ENCODE results near the gene UTP25.

UTP25 gene

DNA sequence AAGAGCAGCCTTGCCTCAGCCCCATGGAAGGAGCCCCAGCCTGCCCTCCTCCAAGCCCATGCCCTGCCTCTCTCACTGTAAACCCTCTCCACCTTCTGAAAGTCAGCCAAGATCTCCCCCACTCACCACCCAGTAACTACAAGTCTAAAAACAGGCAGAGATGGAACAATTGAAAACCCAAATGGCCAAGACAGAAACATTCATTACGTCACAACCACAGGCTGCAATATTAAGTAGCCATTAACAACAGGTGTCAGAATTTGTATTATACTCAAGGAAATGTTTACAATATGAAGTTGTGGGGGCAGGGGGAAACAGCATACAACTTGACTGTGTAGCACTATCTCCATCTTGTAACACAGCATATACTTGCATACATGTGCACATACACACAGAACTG lies 24.2 kb upstream of the UTP25 start:
- peaks cover 0 to 12% of the 10 kb centered on the region in 2 experiments for H3K27me3 ChIP-seq (ENCODE audit: control insufficient read depth in 1 of 2, insufficient read depth in 1 of 2, low read length in 2 of 2)
- no peak overlapping the region for H4K91ac ChIP-seq (ENCODE audit: low read length)
- no peaks in the 10 kb centered on the region for H3K36me3 ChIP-seq (ENCODE audit: control insufficient read depth in 1 of 2, insufficient read depth in 2 of 2, low read depth in 1 of 2, low read length in 2 of 2)
- no peak overlapping the region for H2AK5ac ChIP-seq (ENCODE audit: low read length, severe bottlenecking)
- H3K27ac ChIP-seq (ENCODE audit: low read length, poor library complexity, severe bottlenecking): no peak overlapping the region
- peaks cover 14% of the 10 kb centered on the region for H3K4me1 ChIP-seq (ENCODE audit: control insufficient read depth, insufficient read depth, low read depth, low read length)
- no peak overlapping the region for H3K23ac ChIP-seq (ENCODE audit: low read length in 2 of 2)
- H2BK15ac ChIP-seq (ENCODE audit: low read depth, poor library complexity, severe bottlenecking): no peak overlapping the region
- H3K4ac ChIP-seq (ENCODE audit: low read depth in 1 of 2, low read length in 2 of 2): no peak overlapping the region
- no peak overlapping the region for H2AFZ ChIP-seq (ENCODE audit: low read depth, low read length)
- whole genome bisulfite sequencing: no CpG with 5 or more reads among the region's 1 CpG
- no peak overlapping the region for H3K9ac ChIP-seq (ENCODE audit: low read length)
- no peak overlapping the region for H3K14ac ChIP-seq (ENCODE audit: low read length in 2 of 2)
- no peak overlapping the region for H2BK12ac ChIP-seq (ENCODE audit: low read length in 2 of 2)
- DNase-seq: no peak
- H4K8ac ChIP-seq (ENCODE audit: low read length): no peak overlapping the region
- H3K4me3 ChIP-seq (ENCODE audit: insufficient read depth in 1 of 2, low read depth in 1 of 2, low read length in 2 of 2): no peak overlapping the region
- H2BK120ac ChIP-seq (ENCODE audit: low read depth, low read length): no peak overlapping the region
- no peaks in the 10 kb centered on the region for H3K79me1 ChIP-seq (replicated peaks; ENCODE audit: low read length, poor library complexity, severe bottlenecking)
- no peak overlapping the region for H2BK5ac ChIP-seq (ENCODE audit: low read depth, low read length, poor library complexity, severe bottlenecking)
- H3K9me3 ChIP-seq (ENCODE audit: control insufficient read depth, low read length): no peaks in the 10 kb centered on the region
- no peak overlapping the region for H3K4me2 ChIP-seq (ENCODE audit: low read length, poor library complexity, severe bottlenecking)
- H3K18ac ChIP-seq (ENCODE audit: low read depth in 1 of 2, low read length in 2 of 2): no peak overlapping the region

DNA sequence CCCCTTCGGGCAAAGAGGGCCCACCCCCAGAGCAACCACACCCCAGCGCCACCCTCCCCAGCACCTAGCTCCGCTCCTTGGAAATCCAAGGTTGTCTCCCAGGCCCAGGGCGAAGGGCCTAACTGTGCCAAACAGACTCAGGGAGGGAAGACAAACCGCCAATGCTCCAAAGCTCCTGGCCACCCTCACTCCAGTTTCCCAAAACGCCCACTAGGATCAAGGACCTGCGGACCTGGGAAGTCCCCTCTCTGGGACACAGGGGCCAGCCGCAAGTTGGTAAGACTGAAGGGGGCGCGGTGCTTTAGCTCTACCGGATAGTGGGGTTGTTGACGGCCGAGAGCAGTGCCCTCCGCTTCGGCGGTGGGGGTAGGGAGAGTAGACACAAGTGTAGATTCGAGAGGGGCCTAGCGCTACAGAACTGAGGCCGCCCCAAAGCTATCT lies 22.4 kb upstream of the UTP25 start:
- no peak overlapping the region for H3K4ac ChIP-seq (ENCODE audit: low read depth in 1 of 2, low read length in 2 of 2)
- H4K8ac ChIP-seq (ENCODE audit: low read length): no peak overlapping the region
- no peak overlapping the region for H2AK5ac ChIP-seq (ENCODE audit: low read length, severe bottlenecking)
- H2BK15ac ChIP-seq (ENCODE audit: low read depth, poor library complexity, severe bottlenecking): no peak overlapping the region
- H2BK120ac ChIP-seq (ENCODE audit: low read depth, low read length): no peak overlapping the region
- WGBS: 32% methylated on average over 16 of the region's 19 CpGs
- no peak overlapping the region for H4K91ac ChIP-seq (ENCODE audit: low read length)
- H3K18ac ChIP-seq (ENCODE audit: low read depth in 1 of 2, low read length in 2 of 2): peak overlapping the region in 1 of 2 experiments; percentile 73
- H2BK5ac ChIP-seq (ENCODE audit: low read depth, low read length, poor library complexity, severe bottlenecking): no peak overlapping the region
- H3K4me1 ChIP-seq (ENCODE audit: control insufficient read depth, insufficient read depth, low read depth, low read length): peaks cover 14% of the 10 kb centered on the region
- no peaks in the 10 kb centered on the region for H3K9me3 ChIP-seq (ENCODE audit: control insufficient read depth, low read length)
- no peak for DNase-seq
- no peak overlapping the region for H3K27ac ChIP-seq (ENCODE audit: low read length, poor library complexity, severe bottlenecking)
- H3K79me1 ChIP-seq (replicated peaks; ENCODE audit: low read length, poor library complexity, severe bottlenecking): no peaks in the 10 kb centered on the region
- no peak overlapping the region for H3K23ac ChIP-seq (ENCODE audit: low read length in 2 of 2)
- peak overlapping the region in 1 of 2 experiments; percentile 56 for H3K4me3 ChIP-seq (ENCODE audit: insufficient read depth in 1 of 2, low read depth in 1 of 2, low read length in 2 of 2)
- H2AFZ ChIP-seq (ENCODE audit: low read depth, low read length): no peak overlapping the region
- no peak overlapping the region for H2BK12ac ChIP-seq (ENCODE audit: low read length in 2 of 2)
- H3K27me3 ChIP-seq (ENCODE audit: control insufficient read depth in 1 of 2, insufficient read depth in 1 of 2, low read length in 2 of 2): peaks cover 0 to 12% of the 10 kb centered on the region in 2 experiments
- no peak overlapping the region for H3K14ac ChIP-seq (ENCODE audit: low read length in 2 of 2)
- no peaks in the 10 kb centered on the region for H3K36me3 ChIP-seq (ENCODE audit: control insufficient read depth in 1 of 2, insufficient read depth in 2 of 2, low read depth in 1 of 2, low read length in 2 of 2)
- peak overlapping the region; percentile 25 for H3K9ac ChIP-seq (ENCODE audit: low read length)
- H3K4me2 ChIP-seq (ENCODE audit: low read length, poor library complexity, severe bottlenecking): peak overlapping the region; percentile 45

DNA sequence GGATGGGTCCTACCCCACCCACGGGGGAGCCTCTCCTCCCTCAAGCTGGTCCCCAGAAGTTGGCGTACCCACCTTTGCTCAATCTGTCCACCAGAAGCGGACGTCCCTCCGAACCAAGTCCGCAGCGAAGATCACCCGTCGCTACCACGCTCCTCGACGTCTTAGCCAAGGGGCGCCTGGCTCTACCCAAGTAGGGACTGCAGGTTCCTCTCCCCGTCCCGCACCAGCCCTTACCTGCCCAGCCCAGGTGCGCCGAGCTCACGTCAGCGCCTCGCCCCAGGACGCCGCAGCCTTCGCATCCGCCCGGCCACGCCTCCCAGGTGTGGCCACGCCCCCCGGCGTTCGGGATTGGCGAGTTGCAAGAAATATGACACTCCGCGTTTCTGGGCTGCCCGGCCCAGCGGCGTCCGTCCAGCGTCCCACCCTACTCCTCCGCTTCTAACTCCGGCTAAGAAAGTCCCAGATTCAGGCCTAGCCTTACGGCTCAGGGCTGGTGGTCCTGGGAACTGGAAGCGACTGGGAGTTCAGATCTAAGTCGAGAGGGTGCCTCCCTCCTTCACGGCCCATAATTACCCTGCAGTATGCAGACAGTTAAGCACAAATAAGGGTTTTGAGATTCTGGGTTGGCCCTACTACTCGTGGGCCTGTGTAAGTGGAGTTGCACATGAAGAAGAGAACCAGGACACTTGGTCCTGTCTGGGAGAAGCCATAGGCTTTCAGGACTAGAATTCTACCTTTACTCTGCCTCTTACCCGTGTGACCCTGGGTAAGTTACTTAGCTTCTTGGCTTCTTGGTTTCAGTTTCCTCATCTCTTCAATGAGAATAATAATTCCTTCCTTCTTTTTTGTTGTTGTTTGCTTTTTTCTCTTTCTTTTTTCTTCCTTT lies 21.7 kb upstream of the UTP25 start, which contains the start of gene IRF6:
Gene IRF6 (minus strand): TSS at position 268 of the 886 bp plus-strand sequence. CDS start 4,729 bp downstream, outside the sequence.
- no peak within 1 kb of the TSS for H3K14ac ChIP-seq (ENCODE audit: low read length in 2 of 2)
- H2AK5ac ChIP-seq (ENCODE audit: low read length, severe bottlenecking): no peak within 1 kb of the TSS

DNA sequence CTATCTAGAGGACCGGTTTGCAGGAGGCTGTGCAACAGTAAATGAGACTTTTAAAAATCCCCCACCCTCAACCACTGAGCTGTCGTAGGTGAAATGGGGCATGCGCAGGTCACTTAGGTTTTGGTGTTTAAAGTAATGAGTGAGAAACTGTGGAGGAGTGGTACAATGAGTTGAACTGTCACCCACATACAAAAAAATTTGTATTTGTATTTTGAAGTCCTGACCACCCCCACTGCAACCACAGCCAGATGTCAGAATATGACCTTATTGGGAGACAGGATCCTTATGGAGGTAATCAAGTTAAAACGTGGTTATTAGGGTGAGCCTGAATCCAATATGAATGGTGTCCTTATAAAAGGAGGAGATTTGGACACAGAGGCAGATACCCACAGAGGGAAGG lies 20.3 kb upstream of the UTP25 start:
- no peak overlapping the region for H3K9ac ChIP-seq (ENCODE audit: low read length)
- H3K4me3 ChIP-seq (ENCODE audit: insufficient read depth in 1 of 2, low read depth in 1 of 2, low read length in 2 of 2): no peak overlapping the region
- peak overlapping the region; percentile 12 for H3K27ac ChIP-seq (ENCODE audit: low read length, poor library complexity, severe bottlenecking)
- H2BK15ac ChIP-seq (ENCODE audit: low read depth, poor library complexity, severe bottlenecking): no peak overlapping the region
- 73% methylated on average over 2 of the region's 4 CpGs for WGBS
- H2AFZ ChIP-seq (ENCODE audit: low read depth, low read length): no peak overlapping the region
- H4K8ac ChIP-seq (ENCODE audit: low read length): no peak overlapping the region
- no peak overlapping the region for H3K23ac ChIP-seq (ENCODE audit: low read length in 2 of 2)
- no peak overlapping the region for H2BK5ac ChIP-seq (ENCODE audit: low read depth, low read length, poor library complexity, severe bottlenecking)
- no peak overlapping the region for H3K4me2 ChIP-seq (ENCODE audit: low read length, poor library complexity, severe bottlenecking)
- peaks cover 14% of the 10 kb centered on the region for H3K4me1 ChIP-seq (ENCODE audit: control insufficient read depth, insufficient read depth, low read depth, low read length)
- H2BK12ac ChIP-seq (ENCODE audit: low read length in 2 of 2): peak overlapping the region in 1 of 2 experiments; percentile 57
- H2AK5ac ChIP-seq (ENCODE audit: low read length, severe bottlenecking): peak overlapping the region; percentile 55
- H3K14ac ChIP-seq (ENCODE audit: low read length in 2 of 2): no peak overlapping the region
- H3K36me3 ChIP-seq (ENCODE audit: control insufficient read depth in 1 of 2, insufficient read depth in 2 of 2, low read depth in 1 of 2, low read length in 2 of 2): no peaks in the 10 kb centered on the region
- H4K91ac ChIP-seq (ENCODE audit: low read length): no peak overlapping the region
- no peak for DNase-seq
- no peak overlapping the region for H2BK120ac ChIP-seq (ENCODE audit: low read depth, low read length)
- H3K79me1 ChIP-seq (replicated peaks; ENCODE audit: low read length, poor library complexity, severe bottlenecking): no peaks in the 10 kb centered on the region
- H3K27me3 ChIP-seq (ENCODE audit: control insufficient read depth in 1 of 2, insufficient read depth in 1 of 2, low read length in 2 of 2): peaks cover 0 to 12% of the 10 kb centered on the region in 2 experiments
- H3K4ac ChIP-seq (ENCODE audit: low read depth in 1 of 2, low read length in 2 of 2): no peak overlapping the region
- no peaks in the 10 kb centered on the region for H3K9me3 ChIP-seq (ENCODE audit: control insufficient read depth, low read length)
- H3K18ac ChIP-seq (ENCODE audit: low read depth in 1 of 2, low read length in 2 of 2): no peak overlapping the region

More for the DNA sequence above, 21.7 kb upstream of the UTP25 start, which contains the start of gene IRF6:
- H3K79me1 ChIP-seq (replicated peaks; ENCODE audit: low read length, poor library complexity, severe bottlenecking): no peaks in the 10 kb centered on the region
- H2BK12ac ChIP-seq (ENCODE audit: low read length in 2 of 2): no peak within 1 kb of the TSS
- H2BK120ac ChIP-seq (ENCODE audit: low read depth, low read length): no peak within 1 kb of the TSS
- H3K27ac ChIP-seq (ENCODE audit: low read length, poor library complexity, severe bottlenecking): no peak within 1 kb of the TSS
- no peak within 1 kb of the TSS for H3K4ac ChIP-seq (ENCODE audit: low read depth in 1 of 2, low read length in 2 of 2)
- H3K4me1 ChIP-seq (ENCODE audit: control insufficient read depth, insufficient read depth, low read depth, low read length): peaks cover 14% of the 10 kb centered on the region
- H3K23ac ChIP-seq (ENCODE audit: low read length in 2 of 2): no peak within 1 kb of the TSS
- no peak within 1 kb of the TSS for H2BK15ac ChIP-seq (ENCODE audit: low read depth, poor library complexity, severe bottlenecking)
- H4K91ac ChIP-seq (ENCODE audit: low read length): no peak within 1 kb of the TSS
- peak within 1 kb of the TSS; percentile 56 to 70 for H3K4me3 ChIP-seq (ENCODE audit: insufficient read depth in 1 of 2, low read depth in 1 of 2, low read length in 2 of 2)
- H3K18ac ChIP-seq (ENCODE audit: low read depth in 1 of 2, low read length in 2 of 2): peak within 1 kb of the TSS; percentile 73 to 92
- peak; percentile 80 for DNase-seq
- H4K8ac ChIP-seq (ENCODE audit: low read length): peak within 1 kb of the TSS; percentile 78
- H3K9ac ChIP-seq (ENCODE audit: low read length): peak within 1 kb of the TSS; percentile 75
- H3K9me3 ChIP-seq (ENCODE audit: control insufficient read depth, low read length): no peaks in the 10 kb centered on the region
- H3K27me3 ChIP-seq (ENCODE audit: control insufficient read depth in 1 of 2, insufficient read depth in 1 of 2, low read length in 2 of 2): peaks cover 0 to 12% of the 10 kb centered on the region in 2 experiments
- H2BK5ac ChIP-seq (ENCODE audit: low read depth, low read length, poor library complexity, severe bottlenecking): no peak within 1 kb of the TSS
- peak within 1 kb of the TSS; percentile 90 for H2AFZ ChIP-seq (ENCODE audit: low read depth, low read length)
- WGBS: 4% methylated on average over 45 of the region's 46 CpGs
- peak within 1 kb of the TSS; percentile 45 for H3K4me2 ChIP-seq (ENCODE audit: low read length, poor library complexity, severe bottlenecking)
- H3K36me3 ChIP-seq (ENCODE audit: control insufficient read depth in 1 of 2, insufficient read depth in 2 of 2, low read depth in 1 of 2, low read length in 2 of 2): no peaks in the 10 kb centered on the region
